Thyroid gland (tissue), 4 donors: ENCODE data around the gene KRTAP5-1. TPM values are rescaled to one million over a fixed set of nuclear protein-coding genes. Genes with fewer than 3 reads are reported as not detected.

Experiments
- DNase-seq, 2 donors: peaks; one replicate each; pipeline ENCODE4 v3.0.0-alpha.2; 2019
- H3K27ac ChIP-seq, 3 donors: fragments of 200-600 bp; sonication (generic); 1 replicate in 2 of 3; 2 replicates in 1 of 3; pipeline ENCODE4 v1.5.1; 2016 to 2019; ENCODE audit warnings: mild to moderate bottlenecking in 1 of 3, moderate library complexity in 1 of 3
- H3K27me3 ChIP-seq: fragments of 200-600 bp; sonication (generic); one replicate; pipeline ENCODE4 v1.5.1; 2019
- H3K36me3 ChIP-seq, 2 donors: fragments of 200-600 bp; sonication (generic); one replicate each; pipeline ENCODE4 v1.5.1; 2016 to 2019
- H3K4me1 ChIP-seq, 2 donors: fragments of 200-600 bp; sonication (generic); one replicate each; pipeline ENCODE4 v1.5.1; 2017 to 2019
- H3K4me3 ChIP-seq, 3 donors: fragments of 200-600 bp; sonication (generic); replicated peaks in 1 of 3; 1 replicate in 2 of 3; 2 replicates in 1 of 3; pipeline ENCODE4 v1.5.1; 2016; ENCODE audit warnings: mild to moderate bottlenecking in 1 of 3
- H3K9me3 ChIP-seq: fragments of 200-600 bp; sonication (generic); one replicate; pipeline ENCODE4 v1.5.1; 2017
- POLR2A ChIP-seq, 2 donors: fragments of 450-650 bp; IDR thresholded peaks; one replicate each; pipeline ENCODE4 v1.6.1; 2017; ENCODE audit warnings: antibody characterized with exemption in 2 of 2, mild to moderate bottlenecking in 2 of 2, moderate library complexity in 1 of 2
- WGBS, 2 donors: methylation state at CpG; one replicate each; pipeline ENCODE4 v1.1.5; 2017; 5-methylcytosine and 5-hydroxymethylcytosine counted together
- intact Hi-C: fragments of 100-400 bp; cut with DNase I; formaldehyde crosslinking; loops from one replicate; pipeline ENCODE4 v1.15.1; 2023
- total RNA-seq, 4 donors: library from RNA; depleted of rRNA; stranded (reverse); fragments of >200 nt; gene quantifications; one replicate each; pipeline ENCODE4 v1.2.3, GENCODE V29; 2016
- TF ChIP-seq, protein P1 (sequence below), 6 experiments: fragments of 200-600 bp in 3 of 6; fragments of 450-650 bp in 3 of 6; sonication (generic) in 3 of 6; IDR thresholded peaks; one replicate each; pipeline ENCODE4 v1.5.1; 2016 to 2019; ENCODE audit warnings: antibody characterized with exemption in 6 of 6, mild to moderate bottlenecking in 2 of 6, inconsistent platforms in 1 of 6, moderate library complexity in 1 of 6

The KRTAP5-1 gene
- total RNA-seq, 4 donors from 2014 or later: not detected

DNA sequence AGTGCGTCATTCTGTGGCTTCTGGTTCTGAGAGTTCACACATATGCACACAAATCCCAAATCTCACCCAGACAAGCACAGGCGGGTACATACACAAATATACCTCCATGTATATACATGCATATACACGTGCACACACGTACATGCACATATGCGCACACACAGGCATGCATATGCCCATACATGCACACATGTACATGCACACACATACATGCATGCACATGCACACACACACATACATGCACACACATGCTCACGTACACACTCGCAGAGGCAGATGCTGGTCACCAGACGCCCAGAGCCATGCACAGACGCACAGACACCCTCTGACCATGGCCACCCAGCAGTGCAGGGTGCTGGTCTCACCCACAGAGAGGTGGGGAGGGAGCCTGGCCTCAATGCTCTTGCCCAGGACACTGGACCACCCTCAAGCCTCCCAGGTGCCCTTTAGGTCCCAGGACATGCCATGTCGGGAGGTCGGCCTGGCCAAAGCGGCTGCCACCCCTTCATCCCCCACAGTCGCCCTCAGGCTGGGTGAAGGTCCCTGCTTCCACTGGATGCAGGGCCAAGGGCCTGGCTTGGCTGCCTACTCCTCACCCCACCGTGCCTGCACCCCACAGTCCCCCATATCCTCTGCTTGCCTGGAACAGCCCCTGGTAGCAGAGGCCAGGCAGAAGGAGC lies 22.5 kb downstream of the KRTAP5-1 start:
- H3K4me3 ChIP-seq: no peak overlapping the region
- no peaks in the 10 kb centered on the region for H3K9me3 ChIP-seq
- TF ChIP-seq, protein P1, sequence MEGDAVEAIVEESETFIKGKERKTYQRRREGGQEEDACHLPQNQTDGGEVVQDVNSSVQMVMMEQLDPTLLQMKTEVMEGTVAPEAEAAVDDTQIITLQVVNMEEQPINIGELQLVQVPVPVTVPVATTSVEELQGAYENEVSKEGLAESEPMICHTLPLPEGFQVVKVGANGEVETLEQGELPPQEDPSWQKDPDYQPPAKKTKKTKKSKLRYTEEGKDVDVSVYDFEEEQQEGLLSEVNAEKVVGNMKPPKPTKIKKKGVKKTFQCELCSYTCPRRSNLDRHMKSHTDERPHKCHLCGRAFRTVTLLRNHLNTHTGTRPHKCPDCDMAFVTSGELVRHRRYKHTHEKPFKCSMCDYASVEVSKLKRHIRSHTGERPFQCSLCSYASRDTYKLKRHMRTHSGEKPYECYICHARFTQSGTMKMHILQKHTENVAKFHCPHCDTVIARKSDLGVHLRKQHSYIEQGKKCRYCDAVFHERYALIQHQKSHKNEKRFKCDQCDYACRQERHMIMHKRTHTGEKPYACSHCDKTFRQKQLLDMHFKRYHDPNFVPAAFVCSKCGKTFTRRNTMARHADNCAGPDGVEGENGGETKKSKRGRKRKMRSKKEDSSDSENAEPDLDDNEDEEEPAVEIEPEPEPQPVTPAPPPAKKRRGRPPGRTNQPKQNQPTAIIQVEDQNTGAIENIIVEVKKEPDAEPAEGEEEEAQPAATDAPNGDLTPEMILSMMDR (IDR thresholded peaks at IDR 0.05): no peak
- no peak for TF ChIP-seq POLR2A (IDR thresholded peaks at IDR 0.05)
- H3K27me3 ChIP-seq: no peaks in the 10 kb centered on the region
- H3K36me3 ChIP-seq: peaks cover under 1 to 3% of the 10 kb centered on the region in 2 donors
- no peak for DNase-seq
- H3K4me1 ChIP-seq: peaks cover 7 to 19% of the 10 kb centered on the region in 2 donors
- intact Hi-C loops: no loop called here
- 95 to 96% methylated on average over 11 to 13 of the region's 14 CpGs for WGBS, 2 donors
- no peak overlapping the region for H3K27ac ChIP-seq

DNA sequence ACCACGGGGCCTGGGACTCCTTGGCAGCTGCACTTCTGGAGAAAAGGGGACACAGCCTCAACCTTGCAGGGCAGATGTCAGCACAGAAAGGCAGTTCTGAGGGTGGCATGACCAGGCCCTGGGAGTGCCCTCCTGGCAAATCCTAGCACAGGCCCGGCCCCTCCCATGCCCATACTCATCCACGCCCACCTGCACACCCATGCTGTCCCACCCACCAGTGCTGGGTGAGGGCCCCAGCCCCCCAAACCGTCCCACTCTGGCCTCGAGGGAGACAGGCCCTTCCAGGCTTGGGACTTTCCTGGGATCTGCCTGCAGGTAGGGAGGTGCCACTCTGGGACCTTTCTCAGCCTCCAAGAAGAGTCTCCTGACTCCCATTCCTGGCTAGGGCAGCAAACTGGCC lies 23.1 kb downstream of the KRTAP5-1 start:
- peaks cover 7 to 19% of the 10 kb centered on the region in 2 donors for H3K4me1 ChIP-seq
- intact Hi-C loops: no loop called here
- H3K27ac ChIP-seq: no peak overlapping the region
- no peak overlapping the region for H3K4me3 ChIP-seq
- no peak for DNase-seq
- H3K9me3 ChIP-seq: no peaks in the 10 kb centered on the region
- H3K27me3 ChIP-seq: no peaks in the 10 kb centered on the region
- 87 to 100% methylated on average over 3 to 5 of the region's 5 CpGs for WGBS, 2 donors
- no peak for TF ChIP-seq POLR2A (IDR thresholded peaks at IDR 0.05)
- TF ChIP-seq, protein P1 (IDR thresholded peaks at IDR 0.05): no peak
- peaks cover 5 to 9% of the 10 kb centered on the region in 2 donors for H3K36me3 ChIP-seq

DNA sequence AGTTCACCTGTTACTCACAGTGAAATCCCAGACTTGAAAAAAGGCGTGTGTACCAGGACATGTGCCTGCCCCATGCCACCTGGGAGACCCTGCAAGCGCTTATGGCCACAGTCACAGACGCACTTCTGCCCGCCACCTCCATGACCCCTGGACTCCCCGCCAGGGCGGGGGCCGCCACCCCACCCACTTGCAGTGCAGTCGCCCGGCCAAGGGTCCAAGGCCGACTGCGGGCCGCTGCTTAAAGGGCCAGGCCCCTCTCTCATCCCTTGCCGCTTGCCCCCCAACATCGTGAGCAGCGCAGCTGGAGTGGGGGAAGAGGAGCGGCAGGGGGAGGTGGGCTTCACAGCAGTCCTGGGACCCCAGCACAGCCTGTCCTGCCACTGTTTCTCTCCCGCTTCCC lies 23.8 kb downstream of the KRTAP5-1 start:
- peaks cover 7 to 19% of the 10 kb centered on the region in 2 donors for H3K4me1 ChIP-seq
- H3K27me3 ChIP-seq: no peaks in the 10 kb centered on the region
- TF ChIP-seq, protein P1 (IDR thresholded peaks at IDR 0.05): no peak
- TF ChIP-seq POLR2A (IDR thresholded peaks at IDR 0.05): no peak
- 95 to 96% methylated on average over 9 to 12 of the region's 17 CpGs for WGBS, 2 donors
- H3K9me3 ChIP-seq: no peaks in the 10 kb centered on the region
- H3K27ac ChIP-seq: no peak overlapping the region
- H3K4me3 ChIP-seq: no peak overlapping the region
- DNase-seq: no peak
- peaks cover 5 to 9% of the 10 kb centered on the region in 2 donors for H3K36me3 ChIP-seq
- intact Hi-C loops: no loop called here

DNA sequence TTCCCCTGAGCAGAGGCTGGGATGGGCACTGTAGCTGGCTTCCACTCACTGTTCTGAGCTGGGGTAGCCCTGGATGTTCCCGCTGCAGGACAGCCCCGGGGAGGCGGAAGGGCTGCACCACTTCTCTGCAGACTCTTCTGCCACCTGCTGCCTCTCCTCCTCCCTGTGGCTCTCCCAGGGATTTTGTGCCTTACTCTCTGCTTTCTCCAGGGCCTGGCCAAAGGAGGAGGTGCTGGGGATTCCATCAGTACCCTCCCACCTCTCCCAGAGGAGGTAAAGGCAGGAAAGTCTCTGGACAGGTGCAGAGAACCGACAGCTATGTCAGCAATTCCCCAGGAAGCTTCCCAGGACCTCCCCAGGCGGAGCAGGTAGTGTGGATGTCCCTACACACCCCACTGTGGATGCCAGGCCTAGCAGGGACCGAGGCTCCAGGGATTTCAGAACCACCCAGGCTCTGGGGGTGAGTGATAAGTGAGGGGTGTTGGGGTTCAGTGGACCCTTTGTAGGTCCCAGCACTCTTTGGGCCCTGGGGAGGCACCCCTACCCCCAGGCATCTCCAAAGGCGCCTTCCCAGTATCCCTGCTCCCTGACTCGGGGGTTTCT lies 24.3 kb downstream of the KRTAP5-1 start:
- H3K4me3 ChIP-seq: no peak overlapping the region
- no peak for DNase-seq
- intact Hi-C loops: no loop called here
- no peak overlapping the region for H3K27ac ChIP-seq
- peaks cover 7 to 19% of the 10 kb centered on the region in 2 donors for H3K4me1 ChIP-seq
- 85 to 88% methylated on average over 7 to 8 of the region's 8 CpGs for WGBS, 2 donors
- peaks cover 5 to 9% of the 10 kb centered on the region in 2 donors for H3K36me3 ChIP-seq
- H3K9me3 ChIP-seq: no peaks in the 10 kb centered on the region
- H3K27me3 ChIP-seq: no peaks in the 10 kb centered on the region
- TF ChIP-seq, protein P1 (IDR thresholded peaks at IDR 0.05): no peak
- TF ChIP-seq POLR2A (IDR thresholded peaks at IDR 0.05): no peak

DNA sequence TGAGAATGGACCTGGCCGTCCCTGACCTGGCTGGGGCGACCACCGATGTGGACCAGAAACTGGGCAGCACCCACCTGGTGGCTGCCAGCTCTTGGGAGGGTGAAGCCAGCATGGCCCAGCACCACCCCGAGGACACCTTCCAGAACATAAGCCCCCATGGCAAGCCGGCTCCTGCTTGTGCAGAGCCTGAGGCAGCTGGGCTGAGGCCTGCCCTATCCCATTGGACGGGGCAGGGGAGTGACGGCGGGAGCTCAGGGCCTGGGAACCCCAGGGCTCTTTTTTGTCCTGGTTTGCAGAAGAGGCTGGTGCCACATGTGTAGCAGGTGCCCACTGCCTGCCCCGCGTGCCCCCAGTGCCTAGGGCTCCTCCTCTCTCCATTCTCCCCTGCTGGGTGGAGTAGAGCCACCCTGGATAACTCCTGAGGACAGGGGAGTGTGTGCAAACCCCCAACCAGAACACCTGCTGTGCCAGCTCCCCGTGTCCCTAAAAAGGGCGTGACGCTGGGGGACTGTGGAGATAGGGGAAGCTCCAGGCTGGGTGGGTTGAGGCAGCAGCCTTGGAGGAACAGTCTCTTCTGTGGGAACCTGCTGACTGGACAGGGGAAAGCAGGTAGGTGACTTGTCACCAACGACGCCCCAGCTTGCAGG lies 25.0 kb downstream of the KRTAP5-1 start:
- peak overlapping the region in 1 of 3 donors; percentile 55 for H3K27ac ChIP-seq
- H3K4me1 ChIP-seq: peaks cover 7 to 21% of the 10 kb centered on the region in 2 donors
- no peak overlapping the region for H3K4me3 ChIP-seq
- intact Hi-C loops: no loop called here
- no peaks in the 10 kb centered on the region for H3K9me3 ChIP-seq
- DNase-seq: no peak
- WGBS, 2 donors: 75 to 85% methylated on average over 8 to 10 of the region's 15 CpGs
- peaks cover 5 to 9% of the 10 kb centered on the region in 2 donors for H3K36me3 ChIP-seq
- TF ChIP-seq, protein P1 (IDR thresholded peaks at IDR 0.05): no peak
- TF ChIP-seq POLR2A (IDR thresholded peaks at IDR 0.05): no peak
- no peaks in the 10 kb centered on the region for H3K27me3 ChIP-seq
